ENCODE data around the gene DOK7. TPM values are rescaled to one million over a fixed set of nuclear protein-coding genes. Genes with fewer than 3 reads are reported as not detected.

Gene DOK7
- total RNA-seq, 1 experiment from 2014 or later, result 0.26 TPM

GRCh38 chr4:3433138-3433869, 29.8 kb upstream of the DOK7 start:
- TF ChIP-seq CTCF (conservative IDR thresholded peaks at IDR 0.05), result no peak
- no peak overlapping the region for H2AFZ ChIP-seq (ENCODE audit: low read length)
- H3K9me3 ChIP-seq (ENCODE audit: control insufficient read depth, low read depth, low read length), result no peaks in the 10 kb centered on the region
- no peak overlapping the region for H3K4ac ChIP-seq (ENCODE audit: low read depth, low read length)
- Mint-ChIP-seq H3K36me3 (ENCODE audit: insufficient read depth in 1 of 3, low read depth in 3 of 3) (peaks cover 3 to 8% (median 6%) of the 10 kb centered on the region in 3 experiments; a peak in 4 of 7 replicates), H3K4me3 (no peak overlapping the region), H3K27ac (no peak overlapping the region), H3K27me3 (ENCODE audit: low read depth) (no peaks in the 10 kb centered on the region; the same call in 1 of the 2 replicates), H3K9me3 (no peaks in the 10 kb centered on the region), H3K4me1 (peaks cover 2 to 13% of the 10 kb centered on the region in 2 experiments; a peak in 3 of 4 replicates)
- no peak overlapping the region for H2BK12ac ChIP-seq (ENCODE audit: insufficient read length, low read depth, low read length)
- H3K27ac ChIP-seq (ENCODE audit: insufficient read length, low read depth, low read length), result no peak overlapping the region
- no CpG with 5 or more reads among the region's 32 CpGs for WGBS (ENCODE audit: extremely low coverage, insufficient read length, low lambda C conversion rate)
- no peak overlapping the region for H4K8ac ChIP-seq (replicated peaks; ENCODE audit: insufficient read length, low read depth, low read length)
- no peak for DNase-seq
- no peak overlapping the region for H3K9ac ChIP-seq (ENCODE audit: extremely low read depth, insufficient read length, low read length)
- no peaks in the 10 kb centered on the region for H3K79me2 ChIP-seq (ENCODE audit: insufficient read depth, low read length)
- H2AK5ac ChIP-seq (ENCODE audit: insufficient read length, low read length), result no peak overlapping the region
- no peak overlapping the region for H3K23ac ChIP-seq (ENCODE audit: insufficient read length, low read depth, low read length)
- H3K56ac ChIP-seq (ENCODE audit: insufficient read length, low read depth, low read length), result no peak overlapping the region
- H4K20me1 ChIP-seq (ENCODE audit: control insufficient read depth, insufficient read depth, insufficient read length), result no peaks in the 10 kb centered on the region
- H4K91ac ChIP-seq (ENCODE audit: insufficient read length, low read depth, low read length), result no peak overlapping the region
- H4K5ac ChIP-seq (ENCODE audit: insufficient read length, low read depth, low read length), result no peak overlapping the region
- H2BK15ac ChIP-seq (ENCODE audit: low read depth, low read length), result no peak overlapping the region
- H2BK5ac ChIP-seq (ENCODE audit: insufficient read length, low read length), result no peak overlapping the region
- H3K4me2 ChIP-seq (ENCODE audit: insufficient read depth, insufficient read length, low read length), result no peak overlapping the region
- no peak overlapping the region for H2BK20ac ChIP-seq (ENCODE audit: low read depth, low read length, poor library complexity, severe bottlenecking)
- no peaks in the 10 kb centered on the region for H3K23me2 ChIP-seq (ENCODE audit: insufficient read length, low read depth, low read length, poor library complexity, severe bottlenecking)
- H3T11ph ChIP-seq (ENCODE audit: low read length), result no peak overlapping the region
- H3K79me1 ChIP-seq (ENCODE audit: insufficient read depth, low read depth, low read length, poor library complexity, severe bottlenecking), result no peaks in the 10 kb centered on the region
- no peak overlapping the region for H3K18ac ChIP-seq (ENCODE audit: insufficient read length, low read depth, low read length)
- peak overlapping the region; percentile 56; the same call in 1 of the 2 replicates for H3K14ac ChIP-seq (ENCODE audit: insufficient read depth, low read length)
- no peaks in the 10 kb centered on the region for H3K27me3 ChIP-seq (ENCODE audit: insufficient read depth, low read length)
- H3K4me1 ChIP-seq (ENCODE audit: insufficient read depth, low read length), result no peaks in the 10 kb centered on the region
- H2BK120ac ChIP-seq (ENCODE audit: low read depth, low read length, poor library complexity, severe bottlenecking), result no peak overlapping the region

Data from H9 (cell line).